GM10266 (cell line): ENCODE data around the gene NOD2.

Experiments
- DNase-seq: peaks from one replicate; pipeline ENCODE4 v3.0.0; 2012; ENCODE audit errors: extremely low spot score
- TF ChIP-seq, protein P1 (sequence below): IDR thresholded peaks from 2 replicates; pipeline ENCODE4 v1.5.1; 2012; ENCODE audit warnings: mild to moderate bottlenecking, low read depth; ENCODE audit not compliant: control insufficient read depth, insufficient read depth; ENCODE audit errors: missing control alignments

The NOD2 gene

DNA sequence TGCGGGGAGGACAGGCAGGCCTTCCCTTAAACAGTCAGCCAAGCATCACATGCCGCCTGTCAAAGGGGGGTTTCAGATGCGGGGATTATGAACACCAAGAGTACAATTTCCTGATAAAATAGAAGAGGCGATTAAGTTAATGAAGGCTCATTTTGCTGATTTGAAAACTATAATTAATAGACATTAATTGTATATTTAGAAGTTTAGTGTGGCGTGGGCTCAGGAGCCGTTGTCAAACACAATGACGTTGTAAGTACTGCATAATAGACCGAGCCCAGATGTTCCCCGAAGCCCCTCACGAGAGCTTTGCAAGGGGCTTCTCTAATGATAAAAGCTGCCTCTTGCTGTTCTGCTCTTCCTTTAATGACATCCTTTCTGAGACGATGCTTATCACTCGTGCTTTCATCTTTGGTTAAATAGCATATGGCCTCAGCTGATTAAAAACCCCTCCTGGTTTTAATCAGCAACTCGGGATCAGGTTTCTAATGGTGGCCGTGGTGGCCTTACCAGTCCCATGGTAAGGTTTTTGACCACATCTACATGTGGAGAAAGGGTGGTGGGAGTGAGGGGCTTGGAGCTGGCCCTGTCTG, 40.5 kb upstream of the NOD2 start:
- no peak for DNase-seq
- TF ChIP-seq, protein P1, sequence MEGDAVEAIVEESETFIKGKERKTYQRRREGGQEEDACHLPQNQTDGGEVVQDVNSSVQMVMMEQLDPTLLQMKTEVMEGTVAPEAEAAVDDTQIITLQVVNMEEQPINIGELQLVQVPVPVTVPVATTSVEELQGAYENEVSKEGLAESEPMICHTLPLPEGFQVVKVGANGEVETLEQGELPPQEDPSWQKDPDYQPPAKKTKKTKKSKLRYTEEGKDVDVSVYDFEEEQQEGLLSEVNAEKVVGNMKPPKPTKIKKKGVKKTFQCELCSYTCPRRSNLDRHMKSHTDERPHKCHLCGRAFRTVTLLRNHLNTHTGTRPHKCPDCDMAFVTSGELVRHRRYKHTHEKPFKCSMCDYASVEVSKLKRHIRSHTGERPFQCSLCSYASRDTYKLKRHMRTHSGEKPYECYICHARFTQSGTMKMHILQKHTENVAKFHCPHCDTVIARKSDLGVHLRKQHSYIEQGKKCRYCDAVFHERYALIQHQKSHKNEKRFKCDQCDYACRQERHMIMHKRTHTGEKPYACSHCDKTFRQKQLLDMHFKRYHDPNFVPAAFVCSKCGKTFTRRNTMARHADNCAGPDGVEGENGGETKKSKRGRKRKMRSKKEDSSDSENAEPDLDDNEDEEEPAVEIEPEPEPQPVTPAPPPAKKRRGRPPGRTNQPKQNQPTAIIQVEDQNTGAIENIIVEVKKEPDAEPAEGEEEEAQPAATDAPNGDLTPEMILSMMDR: no peak

DNA sequence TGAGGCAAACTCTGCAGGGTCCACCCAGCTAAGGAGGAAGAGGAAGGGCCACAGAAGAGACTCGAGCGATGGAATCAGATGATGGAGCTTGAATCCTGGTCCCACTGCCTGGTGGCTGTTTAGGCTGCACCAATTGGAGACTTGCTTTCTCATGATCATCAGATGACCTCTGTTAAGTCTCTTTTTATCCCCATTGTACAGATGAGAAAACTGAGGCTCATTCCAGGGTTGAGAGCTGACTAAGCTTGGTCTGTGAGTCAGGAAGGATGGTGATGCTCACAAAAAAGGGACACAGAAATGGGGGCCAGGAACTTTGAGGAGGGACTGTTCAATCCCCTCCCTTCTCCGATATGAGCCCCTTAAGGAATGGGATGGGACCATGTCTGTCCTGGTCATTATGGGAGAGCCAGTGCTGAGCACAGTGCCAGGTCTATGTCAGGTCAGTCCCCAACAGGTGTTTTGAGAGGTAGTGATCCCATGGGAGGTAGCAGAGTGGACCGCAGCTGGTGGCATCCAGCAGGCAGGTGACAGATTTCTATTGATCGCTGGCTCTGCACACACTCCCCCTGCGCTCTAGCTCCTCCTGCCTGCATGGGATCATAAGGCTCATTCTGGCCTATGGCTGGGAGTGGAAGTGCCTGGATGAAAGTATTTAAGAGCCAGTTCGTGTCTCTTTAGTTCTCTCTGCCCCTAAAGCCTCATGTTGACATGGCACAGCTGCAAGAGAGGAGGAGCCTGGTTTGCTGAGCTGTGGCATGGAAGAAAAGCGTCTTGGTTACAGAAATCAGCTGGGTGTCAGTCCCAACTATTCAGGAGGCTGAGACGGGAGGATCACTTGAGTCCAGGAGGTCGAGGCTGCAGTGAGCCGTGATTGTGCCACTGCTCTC, 39.5 kb upstream of the NOD2 start:
- TF ChIP-seq, protein P1: no peak
- no peak for DNase-seq

DNA sequence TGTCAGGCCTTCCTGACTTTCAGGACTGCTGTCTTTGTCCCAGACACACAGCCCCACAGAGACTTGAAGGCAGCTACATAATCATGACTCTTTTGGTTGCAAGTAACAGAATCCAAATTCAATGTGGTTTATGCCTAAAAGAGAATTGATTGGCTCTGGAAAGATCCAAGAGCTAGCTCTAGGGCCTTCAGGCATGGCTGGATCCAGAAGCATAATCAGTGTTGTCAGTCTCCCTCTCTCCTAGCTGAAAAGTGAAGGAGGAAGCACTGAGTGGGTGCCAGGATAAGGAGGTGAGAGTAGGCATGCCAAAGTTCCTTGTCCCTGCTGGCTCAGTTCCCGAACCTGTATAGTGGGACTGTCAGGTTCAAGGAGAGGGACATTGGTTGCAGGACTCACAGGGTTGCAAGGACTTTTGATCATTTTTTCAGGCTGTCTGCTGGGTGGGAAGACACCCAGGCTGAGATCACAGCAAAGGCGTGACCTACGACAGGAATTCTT, 37.8 kb upstream of the NOD2 start:
- TF ChIP-seq, protein P1: no peak
- no peak for DNase-seq

DNA sequence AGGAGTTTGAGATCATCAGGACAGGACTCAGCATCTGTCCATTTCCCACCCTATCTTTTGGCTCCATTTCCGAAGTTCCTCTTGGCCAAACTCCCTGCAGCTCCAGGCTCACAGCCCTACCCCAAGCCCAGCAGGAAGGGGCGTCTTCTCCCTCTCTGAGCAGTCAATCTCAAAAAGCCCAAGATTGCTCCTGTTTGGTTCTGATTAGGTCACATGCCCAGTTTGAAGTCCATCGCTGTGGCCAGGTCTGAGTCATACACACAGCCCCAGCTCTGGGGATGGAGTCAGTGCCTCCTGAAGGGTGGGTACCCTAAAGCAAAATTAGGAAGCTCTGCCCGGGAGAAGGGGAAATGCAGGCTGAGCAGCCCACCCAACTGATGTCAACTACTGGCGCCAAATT, 36.2 kb upstream of the NOD2 start:
- DNase-seq: no peak

DNA sequence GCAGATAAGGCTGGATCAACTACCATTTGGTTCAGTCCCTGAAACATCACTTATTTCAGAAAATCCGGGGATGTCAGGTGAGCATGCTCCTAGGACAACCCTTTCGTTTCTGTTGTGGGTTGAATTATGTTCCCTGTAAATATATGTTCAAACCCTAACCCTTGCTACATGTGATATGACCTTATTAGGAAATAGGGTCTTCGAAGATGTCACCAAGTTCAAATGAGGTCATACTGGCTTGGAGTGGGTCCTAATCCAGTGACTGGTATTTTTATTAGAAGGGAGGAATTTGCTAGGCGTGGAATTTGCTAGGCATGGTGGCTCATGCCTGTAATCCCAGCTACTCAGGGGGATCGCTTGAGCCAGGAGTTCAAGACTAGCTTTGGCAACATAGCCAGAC, 33.6 kb upstream of the NOD2 start:
- no peak for DNase-seq
- TF ChIP-seq, protein P1: no peak

More for the DNA sequence above, 36.2 kb upstream of the NOD2 start:
- TF ChIP-seq, protein P1: no peak

DNA sequence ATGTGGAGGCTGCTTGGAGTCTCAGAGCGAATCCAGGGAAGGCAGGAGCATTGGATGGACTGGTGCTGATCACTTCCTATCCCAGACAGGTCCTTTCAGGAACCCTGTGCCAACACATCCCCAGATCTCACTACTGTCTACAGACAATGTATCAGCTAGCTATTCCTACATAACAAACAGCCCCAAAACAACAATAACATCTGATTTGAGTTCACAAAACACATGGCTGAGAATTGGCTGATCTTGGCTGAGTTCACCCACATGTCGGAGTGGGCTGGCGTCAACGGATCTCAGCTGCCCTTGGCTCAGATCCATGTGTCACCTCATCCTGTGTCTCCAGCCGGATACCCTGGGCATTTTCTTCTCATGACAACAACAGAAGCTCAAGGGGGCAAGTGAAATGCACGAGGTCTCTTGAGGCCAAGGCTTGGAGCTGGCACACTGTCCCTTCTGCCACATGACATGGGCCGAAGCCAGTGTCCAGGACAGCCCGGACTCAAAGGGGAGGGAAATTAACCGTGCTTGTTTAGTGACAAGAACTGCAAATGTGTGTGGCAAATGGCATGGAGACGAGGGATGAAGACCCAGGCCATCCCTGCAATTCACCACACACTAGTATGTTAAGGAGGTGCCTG, 31.0 kb upstream of the NOD2 start:
- TF ChIP-seq, protein P1: no peak
- DNase-seq: no peak
